Measurements from ENCODE around the gene ULK4.
"Not testable (repeated sequence)": the region's sequence is repeated elsewhere in the genome, so short reads cannot be mapped to it uniquely, and the experiment has no call there.

The ULK4 gene

DNA sequence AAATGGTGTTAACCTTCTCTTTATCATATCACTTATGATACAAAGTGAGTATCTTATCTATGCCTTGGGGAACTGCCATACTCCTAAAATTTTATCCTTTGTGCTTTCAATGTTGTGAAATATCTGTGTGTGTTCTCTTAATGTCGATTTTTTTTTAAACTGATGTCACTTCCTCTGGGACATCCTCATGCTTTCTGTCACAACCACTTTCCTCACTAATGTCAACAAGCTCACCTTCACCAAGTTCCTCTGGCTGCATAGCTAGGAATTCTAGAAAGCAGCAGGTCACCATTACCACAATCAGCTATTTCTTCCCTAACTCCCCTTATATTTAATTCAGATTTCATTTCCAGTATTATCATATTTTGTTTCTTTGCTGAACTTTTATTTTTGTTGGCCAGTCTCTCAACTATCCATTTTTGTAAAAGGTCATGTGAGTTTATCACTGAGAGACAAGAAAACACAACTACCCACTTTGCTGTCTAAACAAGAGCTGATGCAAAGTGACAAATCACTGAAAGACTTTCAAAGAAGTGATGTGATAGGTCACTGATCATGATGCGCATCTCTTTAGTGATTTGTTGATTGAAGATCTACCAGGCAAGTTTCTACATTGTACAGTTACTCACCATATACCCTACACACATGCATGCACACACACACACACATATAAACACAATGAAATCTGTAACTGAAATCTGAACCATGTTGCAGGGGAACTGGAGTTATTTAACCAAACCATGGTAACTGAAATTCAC is 369.0 kb downstream of the ULK4 start:
- no peak overlapping the region for H3K4me3 ChIP-seq (ENCODE audit: low read depth, low read length)

- no peak overlapping the region for H3K4me3 ChIP-seq (ENCODE audit: low read depth, low read length)
These were observed 378.9 kb downstream of the ULK4 start for GRCh38 chr3:41583014-41583413.

DNA sequence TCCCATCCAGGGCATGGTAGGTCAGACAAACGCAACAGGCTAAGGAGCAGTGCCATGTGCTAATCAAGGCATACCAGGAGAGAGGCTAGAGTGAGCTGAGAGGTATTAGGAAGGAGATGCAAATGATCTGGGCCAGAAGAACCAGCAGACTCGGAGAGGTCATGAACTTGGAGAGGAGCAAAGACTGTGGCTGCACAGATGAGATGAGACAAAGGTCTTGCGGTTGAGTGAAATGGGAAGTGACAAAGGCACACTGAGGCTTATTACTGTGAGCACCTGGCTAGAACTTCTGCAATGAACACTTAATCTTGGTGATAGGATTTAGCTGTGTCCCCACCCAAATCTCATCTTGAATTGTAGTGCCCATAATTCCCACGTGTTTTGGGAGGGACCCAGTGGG is 380.2 kb downstream of the ULK4 start:
- no peak overlapping the region for H3K4me3 ChIP-seq (ENCODE audit: low read depth, low read length)

DNA sequence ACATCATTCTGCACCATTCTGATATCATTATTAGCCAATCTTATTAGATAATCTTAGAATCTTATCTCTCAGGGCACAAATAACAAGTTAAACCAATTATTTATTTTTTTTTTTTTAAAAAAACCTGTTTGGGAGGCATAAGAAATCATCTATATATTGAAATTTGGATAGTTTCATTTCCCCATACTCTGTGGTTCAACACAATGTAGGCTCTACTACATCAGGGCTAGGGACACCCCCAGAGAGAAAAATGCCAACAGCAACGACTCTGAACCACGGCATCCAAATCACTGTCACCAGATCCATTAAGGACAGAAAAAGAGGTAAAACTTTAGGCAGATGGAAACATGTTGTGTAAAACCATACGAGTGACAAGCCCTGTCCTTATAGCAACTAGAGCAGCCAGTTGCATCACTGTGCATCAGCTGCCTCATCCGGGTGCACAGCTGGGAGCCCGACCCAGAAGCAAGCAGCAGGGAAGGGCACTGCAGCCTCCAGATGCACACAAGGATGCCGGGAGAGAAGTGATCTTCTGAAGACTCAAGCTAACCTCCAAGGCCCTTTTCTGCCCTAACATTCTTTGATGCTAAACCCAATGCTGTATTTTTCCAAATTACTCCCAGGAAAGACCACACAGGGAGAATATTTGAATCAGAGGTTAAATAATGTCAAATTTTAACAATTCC is 381.5 kb downstream of the ULK4 start:
- no peak overlapping the region for H3K4me3 ChIP-seq (ENCODE audit: low read depth, low read length)

DNA sequence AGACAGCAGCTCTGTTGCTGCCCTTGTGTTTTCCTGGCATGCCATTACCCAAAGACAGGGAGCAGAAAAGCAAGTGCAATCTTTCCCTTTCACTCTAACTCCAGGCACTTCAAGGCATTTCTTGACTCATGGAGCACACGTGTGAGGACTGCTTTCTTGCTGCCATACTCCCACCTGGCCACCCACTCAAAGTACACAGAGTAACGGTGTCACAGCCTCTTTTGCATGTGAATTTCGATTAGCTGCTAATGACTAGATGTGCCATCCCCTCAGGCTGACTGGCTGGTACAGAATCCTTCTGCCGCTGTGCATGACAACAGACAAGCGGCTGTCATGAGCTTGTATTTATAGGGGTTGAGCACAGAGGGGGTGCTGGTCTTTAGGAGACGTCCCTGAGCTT is 382.0 kb downstream of the ULK4 start:
- H3K4me3 ChIP-seq (ENCODE audit: low read depth, low read length) = no peak overlapping the region

GRCh38 chr3:41578798-41579197 is 383.1 kb downstream of the ULK4 start:
- H3K4me3 ChIP-seq (ENCODE audit: low read depth, low read length) = no peak overlapping the region

GRCh38 chr3:41575724-41576123 is 386.2 kb downstream of the ULK4 start:
- no peak overlapping the region for H3K4me3 ChIP-seq (ENCODE audit: low read depth, low read length)

DNA sequence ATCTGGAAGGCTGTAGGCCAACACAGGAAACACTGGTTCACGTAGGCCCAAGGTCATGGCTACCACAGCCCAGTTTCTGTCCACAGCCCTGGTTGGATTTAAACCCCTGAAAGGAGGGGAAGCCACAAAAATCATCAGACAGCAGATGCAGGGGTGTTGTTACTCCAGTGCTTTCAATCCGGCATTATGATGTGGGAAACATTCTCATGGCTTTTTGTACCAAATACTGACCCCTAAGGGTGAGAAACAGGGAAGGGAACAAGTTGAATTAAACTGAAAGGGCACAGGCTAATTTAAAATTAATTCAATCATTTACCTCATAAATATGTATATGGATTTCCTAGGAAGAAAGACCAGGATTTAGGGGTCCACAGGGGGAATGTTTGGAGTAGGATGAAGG is 387.0 kb downstream of the ULK4 start:
- H3K4me3 ChIP-seq (ENCODE audit: low read depth, low read length) = no peak overlapping the region

GRCh38 chr3:41573591-41573990 is 388.3 kb downstream of the ULK4 start:
- no peak overlapping the region for H3K4me3 ChIP-seq (ENCODE audit: low read depth, low read length)

DNA sequence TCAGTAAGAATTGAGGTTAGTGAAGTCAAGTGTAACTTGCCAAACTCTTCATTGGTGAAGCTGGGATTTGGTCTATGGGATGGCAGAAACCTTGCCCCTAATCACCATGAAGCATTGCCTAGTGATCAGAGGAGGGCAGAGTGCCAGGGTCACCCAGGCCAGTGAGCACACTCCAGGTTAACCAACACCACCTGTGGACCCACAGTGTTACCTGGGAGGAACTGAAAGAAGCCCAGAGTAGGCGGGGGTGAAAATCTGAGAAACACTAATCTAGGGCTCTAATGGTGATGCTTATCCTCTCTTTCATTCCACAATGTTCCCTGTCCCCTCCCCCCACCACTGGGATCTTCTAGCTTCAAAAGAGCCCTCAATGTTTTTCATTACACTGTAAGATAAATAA is 389.8 kb downstream of the ULK4 start:
- H3K4me3 ChIP-seq (ENCODE audit: low read depth, low read length) = no peak overlapping the region

DNA sequence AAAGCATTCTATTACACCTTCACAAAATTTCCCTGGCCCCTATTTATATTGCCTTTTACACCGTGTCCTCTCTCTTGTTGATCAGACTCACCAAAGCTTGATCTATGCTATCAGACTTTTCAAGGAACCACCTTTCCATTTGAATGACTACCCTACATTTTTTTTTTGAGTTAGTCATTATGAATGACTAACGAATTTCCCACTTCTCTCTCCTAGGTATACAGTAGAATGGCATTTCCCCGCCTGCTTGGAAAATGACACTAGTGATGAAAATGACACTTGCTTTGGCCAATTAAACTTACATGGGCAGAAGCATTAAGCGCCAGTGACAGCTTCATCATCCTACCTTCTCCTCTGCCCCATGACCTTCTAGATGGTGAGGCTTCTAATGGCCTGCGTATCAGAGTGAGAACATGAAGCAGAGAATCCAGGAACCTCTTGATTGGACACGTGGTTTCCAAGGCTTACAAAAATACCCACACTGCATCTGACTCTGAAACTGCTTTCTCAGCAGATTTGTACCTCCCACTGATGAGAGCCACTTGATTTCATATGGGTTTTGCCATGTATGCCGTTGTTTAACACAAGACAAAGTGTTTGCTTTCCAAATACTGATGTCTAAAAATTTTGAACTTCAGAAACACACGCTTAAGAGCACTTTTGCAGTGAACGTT is 392.1 kb downstream of the ULK4 start:
- no peak overlapping the region for H3K4me3 ChIP-seq (ENCODE audit: low read depth, low read length)

GRCh38 chr3:41565948-41566514 is 395.9 kb downstream of the ULK4 start:
- no peak overlapping the region for H3K4me3 ChIP-seq (ENCODE audit: low read depth, low read length)

- no peak overlapping the region for H3K4me3 ChIP-seq (ENCODE audit: low read depth, low read length)
These were observed 396.9 kb downstream of the ULK4 start for GRCh38 chr3:41565003-41565402.

GRCh38 chr3:41556245-41556644 is 405.7 kb downstream of the ULK4 start:
- H3K4me3 ChIP-seq (ENCODE audit: low read depth, low read length) = not testable (repeated sequence)

DNA sequence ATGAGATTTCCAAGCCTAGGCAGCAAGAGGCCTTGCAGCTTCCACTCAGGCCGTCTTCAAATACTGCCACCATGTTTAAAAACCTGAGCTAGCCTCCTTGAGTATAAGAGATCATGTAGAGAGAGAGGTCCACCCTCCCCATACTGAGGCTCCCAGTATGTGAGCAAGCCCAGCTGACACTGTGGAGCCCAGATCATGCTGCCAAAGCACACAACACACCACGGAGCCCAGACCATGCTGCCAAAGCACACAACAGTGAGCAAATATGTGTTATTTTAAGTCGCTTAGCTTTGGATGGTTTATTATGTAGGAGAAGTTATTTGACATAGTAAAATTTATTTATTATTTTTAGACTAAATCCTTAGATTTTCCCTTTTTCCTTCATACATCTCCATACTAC is 428.9 kb downstream of the ULK4 start:
- H3K4me3 ChIP-seq (ENCODE audit: low read depth, low read length) = no peak overlapping the region

- H3K4me3 ChIP-seq (ENCODE audit: low read depth, low read length) = no peak overlapping the region
These were observed 434.8 kb downstream of the ULK4 start for GRCh38 chr3:41526995-41527573.

DNA sequence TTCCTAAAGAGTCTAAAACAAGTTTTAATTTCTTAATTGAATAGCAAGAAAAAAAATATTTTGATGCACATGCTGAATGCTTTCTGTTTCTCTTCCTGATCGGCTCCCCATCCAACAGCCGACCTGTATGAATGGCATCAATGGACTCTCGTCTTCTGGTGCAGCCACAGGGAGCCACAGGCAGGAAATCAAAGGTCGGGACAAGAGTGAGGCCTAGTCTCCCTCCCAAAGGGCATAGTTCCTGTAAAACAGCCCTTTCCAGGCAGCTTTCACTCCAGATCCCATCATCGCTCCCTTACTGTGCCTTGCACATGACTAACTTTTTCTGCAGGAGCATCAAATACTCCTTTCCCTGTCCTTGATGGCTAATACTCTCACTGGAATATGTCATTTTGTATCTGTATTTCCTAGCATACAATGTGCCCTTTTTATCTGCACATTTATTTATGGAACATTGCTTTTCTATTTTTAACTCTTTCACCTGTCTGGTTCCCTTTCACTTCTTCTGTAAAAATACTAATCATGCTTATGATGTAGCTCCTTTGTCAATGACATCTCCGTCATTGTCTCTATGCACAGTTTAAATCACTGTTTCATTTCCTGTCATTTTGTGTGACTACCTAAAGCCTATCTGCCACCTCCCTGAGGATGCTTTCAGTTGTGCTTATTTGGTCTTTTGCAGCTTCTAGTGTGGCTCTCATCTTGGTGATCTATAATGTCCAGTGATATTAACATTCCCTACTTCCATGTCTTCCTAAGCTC is 436.4 kb downstream of the ULK4 start:
- H3K4me3 ChIP-seq (ENCODE audit: low read depth, low read length) = no peak overlapping the region

DNA sequence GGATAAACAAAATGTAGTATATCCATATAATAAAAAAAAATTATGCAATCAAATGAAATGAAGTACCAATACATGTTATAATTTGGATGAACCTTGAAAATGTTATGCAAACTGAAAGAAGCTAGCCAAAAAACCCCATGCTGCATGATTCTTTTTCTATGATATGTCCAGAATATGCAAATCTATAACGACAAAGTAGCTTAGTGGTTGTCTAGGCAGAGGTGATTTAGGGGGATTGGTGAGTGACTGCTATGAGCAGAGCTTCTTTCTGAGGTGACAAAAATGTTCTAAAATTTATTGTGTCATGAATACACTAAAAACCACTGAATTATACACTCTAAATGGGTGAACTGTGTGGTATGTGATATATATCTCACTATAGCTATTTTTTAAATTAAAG is 438.0 kb downstream of the ULK4 start:
- H3K4me3 ChIP-seq (ENCODE audit: low read depth, low read length) = no peak overlapping the region

DNA sequence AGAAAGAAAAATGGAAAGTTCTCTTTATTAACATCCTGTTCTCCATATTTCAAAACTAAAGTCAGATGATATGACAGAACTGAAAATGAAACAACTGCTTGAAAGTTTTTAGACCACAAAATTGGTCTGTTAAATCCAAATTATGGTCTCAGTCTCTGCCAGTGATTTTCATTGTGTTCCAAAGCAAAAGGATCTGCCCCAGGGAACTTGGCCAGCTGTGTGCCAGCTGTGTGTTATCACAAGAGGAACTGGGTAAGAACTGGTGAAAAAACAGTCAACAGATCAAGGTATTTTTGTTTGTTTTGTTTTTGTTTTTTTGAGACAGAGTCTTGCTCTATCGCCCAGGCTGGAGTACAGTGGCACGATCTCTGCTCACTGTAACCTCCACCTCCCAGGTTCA is 439.3 kb downstream of the ULK4 start:
- no peak overlapping the region for H3K4me3 ChIP-seq (ENCODE audit: low read depth, low read length)

DNA sequence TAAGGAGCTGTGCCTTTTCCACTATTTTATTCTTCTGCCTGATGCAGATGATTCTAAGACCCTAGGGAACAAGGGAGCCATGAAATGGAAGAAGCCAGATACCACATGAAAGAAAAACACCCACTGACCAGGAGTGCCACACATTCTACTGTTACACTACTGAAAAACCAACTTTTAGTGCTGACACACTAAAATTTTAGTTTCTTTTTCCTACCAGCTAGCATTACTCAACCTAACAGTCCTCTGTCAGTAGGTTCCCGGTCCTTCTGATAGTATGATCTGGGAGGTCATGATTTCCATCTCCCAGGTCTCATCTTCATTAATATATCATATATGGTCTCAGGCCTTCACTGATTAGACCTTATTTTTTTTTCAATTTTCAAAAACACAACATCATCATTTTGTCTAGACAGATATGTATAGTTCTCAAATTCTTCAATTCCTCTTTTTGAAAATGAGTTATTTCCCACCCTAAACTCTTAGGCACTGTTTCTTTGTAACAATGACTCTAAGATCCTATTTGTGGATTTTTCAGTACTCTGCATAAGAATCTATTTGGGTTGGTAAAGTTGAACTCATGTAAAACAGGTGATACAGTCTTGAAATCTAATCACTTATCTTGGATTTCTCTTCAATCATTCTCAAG is 440.8 kb downstream of the ULK4 start:
- no peak overlapping the region for H3K4me3 ChIP-seq (ENCODE audit: low read depth, low read length)

Data from iPS-11a (cell line).